ENCODE results near the gene VIPR2.

The VIPR2 gene

DNA sequence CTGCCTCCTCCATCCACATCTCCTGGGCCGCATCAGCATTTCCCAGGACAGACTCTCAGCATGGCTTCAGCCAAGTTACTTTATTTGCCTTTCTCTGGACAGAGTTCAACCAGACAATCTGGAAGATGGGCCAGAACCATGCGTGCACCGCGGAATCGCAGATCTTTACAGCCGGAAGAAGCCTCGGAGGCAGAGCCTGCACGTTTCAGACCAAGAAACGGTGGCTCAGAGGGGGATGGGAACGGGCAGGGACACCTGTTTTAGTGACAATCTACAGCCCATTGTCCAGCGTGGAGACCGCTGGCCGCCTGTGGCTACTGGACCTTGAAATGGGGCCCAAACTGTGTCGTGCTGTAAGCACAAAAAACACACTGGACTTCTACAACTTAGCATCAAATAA is 3.5 kb downstream of the VIPR2 start:
- TF ChIP-seq, protein P1, sequence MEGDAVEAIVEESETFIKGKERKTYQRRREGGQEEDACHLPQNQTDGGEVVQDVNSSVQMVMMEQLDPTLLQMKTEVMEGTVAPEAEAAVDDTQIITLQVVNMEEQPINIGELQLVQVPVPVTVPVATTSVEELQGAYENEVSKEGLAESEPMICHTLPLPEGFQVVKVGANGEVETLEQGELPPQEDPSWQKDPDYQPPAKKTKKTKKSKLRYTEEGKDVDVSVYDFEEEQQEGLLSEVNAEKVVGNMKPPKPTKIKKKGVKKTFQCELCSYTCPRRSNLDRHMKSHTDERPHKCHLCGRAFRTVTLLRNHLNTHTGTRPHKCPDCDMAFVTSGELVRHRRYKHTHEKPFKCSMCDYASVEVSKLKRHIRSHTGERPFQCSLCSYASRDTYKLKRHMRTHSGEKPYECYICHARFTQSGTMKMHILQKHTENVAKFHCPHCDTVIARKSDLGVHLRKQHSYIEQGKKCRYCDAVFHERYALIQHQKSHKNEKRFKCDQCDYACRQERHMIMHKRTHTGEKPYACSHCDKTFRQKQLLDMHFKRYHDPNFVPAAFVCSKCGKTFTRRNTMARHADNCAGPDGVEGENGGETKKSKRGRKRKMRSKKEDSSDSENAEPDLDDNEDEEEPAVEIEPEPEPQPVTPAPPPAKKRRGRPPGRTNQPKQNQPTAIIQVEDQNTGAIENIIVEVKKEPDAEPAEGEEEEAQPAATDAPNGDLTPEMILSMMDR (IDR thresholded peaks at IDR 0.05; ENCODE audit: low read depth, low read length, missing control alignments), result no peak
- no peak for DNase-seq (ENCODE audit: extremely low read depth, low read depth)
- no peak overlapping the region for H3K4me3 ChIP-seq (replicated peaks; ENCODE audit: low read depth, low read length)

GRCh38 chr7:159140170-159140910 is 4.3 kb downstream of the VIPR2 start:
- H3K4me3 ChIP-seq (replicated peaks; ENCODE audit: low read depth, low read length), result no peak overlapping the region
- DNase-seq (ENCODE audit: extremely low read depth, low read depth), result no peak
- TF ChIP-seq, protein P1 (IDR thresholded peaks at IDR 0.05; ENCODE audit: low read depth, low read length, missing control alignments), result no peak

- TF ChIP-seq, protein P1 (IDR thresholded peaks at IDR 0.05; ENCODE audit: low read depth, low read length, missing control alignments), result no peak
- H3K4me3 ChIP-seq (replicated peaks; ENCODE audit: low read depth, low read length), result no peak overlapping the region
- DNase-seq (ENCODE audit: extremely low read depth, low read depth), result no peak
Observed at GRCh38 chr7:159139639-159140038, 5.0 kb downstream of the VIPR2 start.

- no peak overlapping the region for H3K4me3 ChIP-seq (replicated peaks; ENCODE audit: low read depth, low read length)
- no peak for DNase-seq (ENCODE audit: extremely low read depth, low read depth)
- TF ChIP-seq, protein P1 (IDR thresholded peaks at IDR 0.05; ENCODE audit: low read depth, low read length, missing control alignments), result no peak
Observed at GRCh38 chr7:159139202-159139601, 5.5 kb downstream of the VIPR2 start.

- TF ChIP-seq, protein P1 (IDR thresholded peaks at IDR 0.05; ENCODE audit: low read depth, low read length, missing control alignments), result no peak
- DNase-seq (ENCODE audit: extremely low read depth, low read depth), result no peak
- no peak overlapping the region for H3K4me3 ChIP-seq (replicated peaks; ENCODE audit: low read depth, low read length)
Observed at GRCh38 chr7:159138508-159138907, 6.2 kb downstream of the VIPR2 start.

GRCh38 chr7:159137906-159138305 is 6.8 kb downstream of the VIPR2 start:
- DNase-seq (ENCODE audit: extremely low read depth, low read depth), result no peak
- TF ChIP-seq, protein P1 (IDR thresholded peaks at IDR 0.05; ENCODE audit: low read depth, low read length, missing control alignments), result no peak
- no peak overlapping the region for H3K4me3 ChIP-seq (replicated peaks; ENCODE audit: low read depth, low read length)

GRCh38 chr7:159136846-159137245 is 7.8 kb downstream of the VIPR2 start:
- TF ChIP-seq, protein P1 (IDR thresholded peaks at IDR 0.05; ENCODE audit: low read depth, low read length, missing control alignments), result no peak
- DNase-seq (ENCODE audit: extremely low read depth, low read depth), result no peak
- no peak overlapping the region for H3K4me3 ChIP-seq (replicated peaks; ENCODE audit: low read depth, low read length)

Data from HFF-Myc (cell line).